H1 (cell line): ENCODE measurements around the gene WDR91. TPM values are rescaled to one million over a fixed set of nuclear protein-coding genes. Genes with fewer than 3 reads are reported as not detected.

Experiments
- CTCF ChIA-PET: fragments of 300-600 bp; sonication (Branson Sonifier 250); formaldehyde crosslinking; loops from one replicate; lab custom pipeline; 2021; ENCODE audit not compliant: partially characterized antibody; lab: Charles Lee
- POLR2A ChIA-PET: fragments of 300-600 bp; sonication (Branson Sonifier 250); formaldehyde crosslinking; loops from one replicate; lab custom pipeline; 2021; ENCODE audit warnings: inconsistent platforms; ENCODE audit not compliant: partially characterized antibody; lab: Charles Lee
- DNase-seq, 2 experiments: peaks; one replicate each; pipeline versions ENCODE4 v3.0.0 to v3.0.0-alpha.2; 2010 to 2022; ENCODE audit warnings: low spot score in 2 of 2, low read depth in 1 of 2, mixed read lengths in 1 of 2
- FAIRE-seq: peaks from 2 replicates; lab custom pipeline; 2011; peaks lifted over from hg19 to GRCh38; lab: Jason Lieb, UNC
- H2AFZ ChIP-seq: 2 replicates; pipeline ENCODE4 v1.8.1; 2012; ENCODE audit warnings: low read length, inconsistent platforms
- H2AK5ac ChIP-seq: 2 replicates; pipeline ENCODE4 v1.6.1; 2013; ENCODE audit warnings: low read depth, low read length
- H2BK120ac ChIP-seq: replicated peaks from 2 replicates; pipeline ENCODE3; 2013; ENCODE audit warnings: low read depth, low read length, inconsistent platforms
- H2BK12ac ChIP-seq: 2 replicates; pipeline ENCODE4 v1.6.1; 2013; ENCODE audit warnings: low read depth, low read length
- H2BK15ac ChIP-seq: 2 replicates; pipeline ENCODE4 v1.6.1; 2013; ENCODE audit warnings: low read length
- H2BK20ac ChIP-seq: 2 replicates; pipeline ENCODE4 v1.6.1; 2013; ENCODE audit warnings: low read length
- H2BK5ac ChIP-seq: 2 replicates; pipeline ENCODE4 v1.6.1; 2013; ENCODE audit warnings: low read depth, low read length
- H3K14ac ChIP-seq: 2 replicates; pipeline ENCODE4 v1.6.1; 2013; ENCODE audit warnings: inconsistent platforms; ENCODE audit not compliant: insufficient read length
- H3K18ac ChIP-seq: 2 replicates; pipeline ENCODE4 v1.6.1; 2013; ENCODE audit warnings: low read length; ENCODE audit errors: extremely low read depth
- H3K23ac ChIP-seq: 2 replicates; pipeline ENCODE4 v1.6.1; 2013; ENCODE audit warnings: inconsistent platforms; ENCODE audit not compliant: insufficient read length
- H3K23me2 ChIP-seq: 2 replicates; pipeline ENCODE4 v1.6.1; 2013; ENCODE audit warnings: low read depth, low read length
- H3K27ac ChIP-seq: 2 replicates; pipeline ENCODE4 v1.6.1; 2011; ENCODE audit warnings: low read depth, low read length, inconsistent platforms
- H3K27me3 ChIP-seq, 4 experiments: replicated peaks in 1 of 4; 1 replicate in 1 of 4; 2 replicates in 3 of 4; pipeline versions ENCODE4 v1.6.1 to v1.8.1; 2011 to 2013; ENCODE audit warnings: low read length in 3 of 4, mild to moderate bottlenecking in 3 of 4, inconsistent platforms in 2 of 4, mixed read lengths in 2 of 4, moderate library complexity in 1 of 4; ENCODE audit not compliant: control insufficient read depth in 3 of 4, insufficient read depth in 3 of 4; ENCODE audit errors: extremely low read depth in 1 of 4
- H3K36me3 ChIP-seq, 4 experiments: 2 replicates each; pipeline versions ENCODE4 v1.6.1 to v1.8.1; 2011 to 2013; ENCODE audit warnings: mild to moderate bottlenecking in 4 of 4, low read length in 3 of 4, moderate library complexity in 2 of 4, control low read depth in 1 of 4, inconsistent platforms in 1 of 4; ENCODE audit not compliant: insufficient read depth in 4 of 4, control insufficient read depth in 2 of 4
- H3K4ac ChIP-seq: replicated peaks from 2 replicates; pipeline ENCODE3; 2013; ENCODE audit warnings: low read length, low read depth, mixed read lengths, inconsistent platforms; ENCODE audit not compliant: insufficient read length
- H3K4me1 ChIP-seq, 4 experiments: replicated peaks in 1 of 4; 1 replicate in 1 of 4; 2 replicates in 3 of 4; pipeline versions ENCODE4 v1.6.1 to v1.8.1; 2011 to 2013; ENCODE audit warnings: low read length in 3 of 4, inconsistent platforms in 2 of 4, mixed read lengths in 1 of 4; ENCODE audit not compliant: insufficient read depth in 4 of 4, control insufficient read depth in 3 of 4
- H3K4me2 ChIP-seq, 2 experiments: 2 replicates each; pipeline versions ENCODE4 v1.6.1 to v1.8.1; 2011 to 2013; ENCODE audit warnings: low read depth in 2 of 2, low read length in 2 of 2, control low read depth in 1 of 2, inconsistent platforms in 1 of 2, mild to moderate bottlenecking in 1 of 2; ENCODE audit not compliant: insufficient read depth in 1 of 2
- H3K4me3 ChIP-seq, 4 experiments: fragments of 200-600, 300-600 bp in 1 of 4; sonication (generic), shearing (Covaris generic), sonication (Bioruptor Twin) in 1 of 4; 2 replicates each; pipeline versions ENCODE4 v1.5.1 to v1.8.1; 2011 to 2016; ENCODE audit warnings: low read length in 4 of 4, low read depth in 3 of 4, control low read depth in 2 of 4, inconsistent platforms in 2 of 4, mild to moderate bottlenecking in 2 of 4, mixed read lengths in 1 of 4, moderate library complexity in 1 of 4; ENCODE audit not compliant: insufficient read depth in 2 of 4; ENCODE audit errors: extremely low read depth in 1 of 4
- H3K56ac ChIP-seq: replicated peaks from 2 replicates; pipeline ENCODE3; 2013; ENCODE audit warnings: low read depth, mild to moderate bottlenecking, mixed read lengths, low read length, inconsistent platforms; ENCODE audit not compliant: insufficient read length
- H3K79me1 ChIP-seq: 2 replicates; pipeline ENCODE4 v1.6.1; 2013; ENCODE audit warnings: low read depth, low read length, control low read depth
- H3K79me2 ChIP-seq, 2 experiments: 2 replicates each; pipeline versions ENCODE4 v1.6.1 to v1.8.1; 2012 to 2013; ENCODE audit warnings: low read length in 2 of 2, mild to moderate bottlenecking in 2 of 2, inconsistent platforms in 1 of 2; ENCODE audit not compliant: insufficient read depth in 2 of 2, control insufficient read depth in 1 of 2
- H3K9ac ChIP-seq, 4 experiments: replicated peaks in 1 of 4; 1 replicate in 1 of 4; 2 replicates in 3 of 4; pipeline versions ENCODE4 v1.6.1 to v1.8.1; 2011 to 2013; ENCODE audit warnings: low read depth in 3 of 4, low read length in 3 of 4, control low read depth in 2 of 4, mild to moderate bottlenecking in 2 of 4, moderate library complexity in 2 of 4, inconsistent platforms in 1 of 4; ENCODE audit errors: extremely low read depth in 1 of 4
- H3K9me3 ChIP-seq, 2 experiments: 2 replicates each; pipeline versions ENCODE4 v1.6.1 to v1.8.1; 2012 to 2013; ENCODE audit warnings: mild to moderate bottlenecking in 2 of 2, moderate library complexity in 2 of 2, control low read depth in 1 of 2, inconsistent platforms in 1 of 2, low read depth in 1 of 2, low read length in 1 of 2, mixed read lengths in 1 of 2; ENCODE audit not compliant: insufficient read depth in 2 of 2
- H4K20me1 ChIP-seq, 2 experiments: replicated peaks in 1 of 2; 2 replicates each; pipeline versions ENCODE3 to v1.8.1; 2011 to 2013; ENCODE audit warnings: inconsistent platforms in 2 of 2, low read length in 2 of 2, mild to moderate bottlenecking in 1 of 2; ENCODE audit not compliant: insufficient read depth in 2 of 2, control insufficient read depth in 1 of 2
- H4K5ac ChIP-seq: 2 replicates; pipeline ENCODE4 v1.6.1; 2013; ENCODE audit warnings: low read length, low read depth, mixed read lengths, inconsistent platforms; ENCODE audit not compliant: insufficient read length
- H4K8ac ChIP-seq: 2 replicates; pipeline ENCODE4 v1.8.0; 2013; ENCODE audit warnings: mild to moderate bottlenecking, moderate library complexity, low read length, inconsistent platforms; ENCODE audit not compliant: insufficient read depth; ENCODE audit errors: extremely low read depth
- H4K91ac ChIP-seq: replicated peaks from 2 replicates; pipeline ENCODE3; 2013; ENCODE audit warnings: low read length, mixed read lengths, inconsistent platforms; ENCODE audit not compliant: insufficient read length
- SRF ChIP-seq: IDR thresholded peaks from 2 replicates; pipeline ENCODE4 v1.6.1; 2011; ENCODE audit warnings: mild to moderate bottlenecking, low read depth, low read length, moderate library complexity
- WGBS, 2 experiments: shearing (Covaris generic) in 1 of 2; methylation state at CpG; one replicate each; pipeline versions ENCODE4 v1.1.6 to v1.1.7; 2013 to 2015; ENCODE audit warnings: low lambda C conversion rate in 2 of 2, mixed read lengths in 2 of 2, inconsistent platforms in 1 of 2, low coverage in 1 of 2, missing lambda C conversion rate in 1 of 2; ENCODE audit not compliant: insufficient replicate concordance in 2 of 2, insufficient coverage in 1 of 2, insufficient read length in 1 of 2; ENCODE audit errors: extremely low coverage in 1 of 2, missing lambda C conversion rate in 1 of 2; 5-methylcytosine and 5-hydroxymethylcytosine counted together
- polyA plus RNA-seq, 7 experiments: library from polyadenylated mRNA; depleted of rRNA in 3 of 7; stranded (reverse) in 5 of 7; unstranded in 2 of 7; fragments of >200 nt in 5 of 7; fragments of 200-250 nt in 2 of 7; gene quantifications; 1 replicate in 5 of 7; 2 replicates in 1 of 7; 4 replicates in 1 of 7; pipeline versions ENCODE4 v1.2.1 to v1.2.3, GENCODE V29; 2011 to 2013; ENCODE audit warnings: missing spikeins in 2 of 7, mixed read lengths in 2 of 7
- total RNA-seq: library from RNA; stranded (reverse); fragmentation: NEBNext Ultra II Directional; extraction: Animal tissue kit (Norgen Biotek cat#: 25700); gene quantifications from 2 replicates; pipeline ENCODE4 v1.2.1, GENCODE V29; 2021
- TF ChIP-seq, protein P1 (sequence below): IDR thresholded peaks from 2 replicates; pipeline ENCODE4 v1.6.1; 2012; ENCODE audit warnings: inconsistent platforms

The WDR91 gene
- total and polyA plus RNA-seq, 2 of the 8 experiments (the other 6 are each of a cell fraction or from before 2014, with no cell fraction given) = 8.2 to 14.7 TPM

DNA sequence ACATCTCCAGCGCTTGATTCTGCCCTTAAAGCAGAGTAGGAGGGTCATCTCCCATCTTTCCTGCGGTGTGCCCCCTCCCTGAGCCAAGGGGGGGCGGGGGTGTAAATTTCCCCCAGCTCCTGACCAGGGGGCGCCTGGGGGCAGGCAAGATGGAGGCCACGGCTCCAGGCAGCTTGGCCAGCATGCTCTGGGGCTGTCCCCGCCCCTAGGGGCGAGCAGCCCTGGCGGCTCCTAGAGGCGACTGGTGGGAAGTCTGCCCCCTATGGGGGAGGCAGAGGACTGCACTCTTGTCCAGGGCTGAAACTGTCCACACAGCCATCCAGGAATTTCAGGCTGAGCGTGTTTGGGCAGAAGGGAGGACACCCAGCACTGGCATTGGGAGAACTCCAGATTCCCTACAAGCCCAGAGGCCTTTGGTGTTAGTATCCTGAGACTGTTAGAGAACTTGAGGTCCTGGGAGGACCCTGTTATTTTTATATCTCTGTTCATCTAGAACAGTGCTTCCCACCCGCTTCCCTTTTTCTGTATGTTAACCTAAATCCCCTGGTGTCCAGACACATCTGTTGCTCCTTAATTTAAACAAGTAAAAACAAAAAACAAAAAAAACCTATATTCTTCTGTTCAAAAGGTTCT lies 26.9 kb upstream of the WDR91 start:
- 92% methylated on average over 11 of the region's 11 CpGs; no CpG with 5 or more reads in 1 of the 2 experiments for WGBS, 2 experiments
- Histone ChIP-seq H3K23ac (no peak overlapping the region), H2BK15ac (no peak overlapping the region), H2AFZ (no peak overlapping the region; the same call in 1 of the 2 replicates), H3K79me2 (no peaks in the 10 kb centered on the region), H4K8ac (no peak overlapping the region; the same call in 1 of the 2 replicates), H3K4ac (no peak overlapping the region), H3K56ac (no peak overlapping the region), H2BK20ac (no peak overlapping the region), H3K4me3 (no peak overlapping the region), H3K9me3 (no peaks in the 10 kb centered on the region), H3K27ac (no peak overlapping the region), H3K18ac (no peak overlapping the region), H4K20me1 (no peaks in the 10 kb centered on the region), H2AK5ac (no peak overlapping the region), H3K9ac (no peak overlapping the region), H2BK12ac (no peak overlapping the region), H3K4me1 (peaks cover 0 to 9% (median 1%) of the 10 kb centered on the region in 4 experiments; a peak in 5 of 7 replicates), H3K36me3 (no peaks in the 10 kb centered on the region), H2BK120ac (no peak overlapping the region), H3K23me2 (no peaks in the 10 kb centered on the region), H3K14ac (no peak overlapping the region), H2BK5ac (no peak overlapping the region), H4K5ac (no peak overlapping the region), H3K4me2 (no peak overlapping the region), H3K27me3 (no peaks in the 10 kb centered on the region), H3K79me1 (no peaks in the 10 kb centered on the region), H4K91ac (no peak overlapping the region)
- CTCF ChIA-PET = interaction anchor here (0.5 to 2.2 kb wide), 16 partner anchors 10 to 289 kb away, joined by 3 to 10 read pairs (median 3); no protein-coding TSS in a partner anchor
- peak in 1 of 2 experiments; percentile 84 for DNase-seq
- no peak for FAIRE-seq
- POLR2A ChIA-PET = interaction anchor here (1.3 kb wide), 1 partner anchor 74 kb away, joined by 3 read pairs; no protein-coding TSS in a partner anchor
- no peak for TF ChIP-seq SRF
- TF ChIP-seq, protein P1, sequence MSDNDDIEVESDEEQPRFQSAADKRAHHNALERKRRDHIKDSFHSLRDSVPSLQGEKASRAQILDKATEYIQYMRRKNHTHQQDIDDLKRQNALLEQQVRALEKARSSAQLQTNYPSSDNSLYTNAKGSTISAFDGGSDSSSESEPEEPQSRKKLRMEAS = peak; percentile 33; the same call in 1 of the 2 replicates
